HG02943 (cell line): Measurements from ENCODE around the gene ACOX1.

ENCODE experiments used
- ATAC-seq: cut with Tn5 transposase; IDR thresholded peaks from one replicate; pipeline ENCODE4 v1.9.1; 2021; ENCODE audit warnings: mild to moderate bottlenecking, low read depth, moderate library complexity; ENCODE audit not compliant: unreplicated experiment

The ACOX1 gene

GRCh38 chr17:75895370-75896155 lies 83.4 kb downstream of the ACOX1 start:
- ATAC-seq: no peak

GRCh38 chr17:75894049-75894733 lies 84.8 kb downstream of the ACOX1 start:
- no peak for ATAC-seq

- ATAC-seq: no peak
Measured at GRCh38 chr17:75893305-75894048, 85.5 kb downstream of the ACOX1 start.

GRCh38 chr17:75892556-75893224 lies 86.3 kb downstream of the ACOX1 start:
- no peak for ATAC-seq

- no peak for ATAC-seq
Measured at GRCh38 chr17:75891605-75892555, 87.1 kb downstream of the ACOX1 start.
